ENCODE results near the gene BAIAP3. TPM values are rescaled to one million over a fixed set of nuclear protein-coding genes. Genes with fewer than 3 reads are reported as not detected.

The BAIAP3 gene
- total RNA-seq, 1 donor = 2.3 TPM

GRCh38 chr16:1389762-1390161, 56.3 kb downstream of the BAIAP3 start:
- no peaks in the 10 kb centered on the region for H3K9me3 ChIP-seq (ENCODE audit: low read depth, low read length)
- no peak overlapping the region for H3K4me3 ChIP-seq (ENCODE audit: low read length)
- no peaks in the 10 kb centered on the region for H3K27me3 ChIP-seq (ENCODE audit: insufficient read depth, low read length)
- no peaks in the 10 kb centered on the region for H3K4me1 ChIP-seq (ENCODE audit: insufficient read depth, low read length)

- Histone ChIP-seq H3K4me3 (ENCODE audit: low read length) (no peak overlapping the region), H3K9me3 (ENCODE audit: low read depth, low read length) (no peaks in the 10 kb centered on the region), H3K4me1 (ENCODE audit: insufficient read depth, low read length) (no peaks in the 10 kb centered on the region), H3K27me3 (ENCODE audit: insufficient read depth, low read length) (no peaks in the 10 kb centered on the region)
Measured at GRCh38 chr16:1390239-1390779, 56.9 kb downstream of the BAIAP3 start.

- Histone ChIP-seq H3K9me3 (ENCODE audit: low read depth, low read length) (no peaks in the 10 kb centered on the region), H3K27me3 (ENCODE audit: insufficient read depth, low read length) (no peaks in the 10 kb centered on the region), H3K4me1 (ENCODE audit: insufficient read depth, low read length) (no peaks in the 10 kb centered on the region), H3K4me3 (ENCODE audit: low read length) (no peak overlapping the region)
Measured at GRCh38 chr16:1392826-1393225, 59.4 kb downstream of the BAIAP3 start.

- no peaks in the 10 kb centered on the region for H3K27me3 ChIP-seq (ENCODE audit: insufficient read depth, low read length)
- H3K4me3 ChIP-seq (ENCODE audit: low read length) = no peak overlapping the region
- H3K4me1 ChIP-seq (ENCODE audit: insufficient read depth, low read length) = no peaks in the 10 kb centered on the region
- no peaks in the 10 kb centered on the region for H3K9me3 ChIP-seq (ENCODE audit: low read depth, low read length)
Measured at GRCh38 chr16:1393613-1394176, 60.2 kb downstream of the BAIAP3 start.

GRCh38 chr16:1394367-1394951, 61.0 kb downstream of the BAIAP3 start:
- no peaks in the 10 kb centered on the region for H3K27me3 ChIP-seq (ENCODE audit: insufficient read depth, low read length)
- H3K4me3 ChIP-seq (ENCODE audit: low read length) = no peak overlapping the region
- no peaks in the 10 kb centered on the region for H3K9me3 ChIP-seq (ENCODE audit: low read depth, low read length)
- H3K4me1 ChIP-seq (ENCODE audit: insufficient read depth, low read length) = no peaks in the 10 kb centered on the region

GRCh38 chr16:1395444-1396031, 62.1 kb downstream of the BAIAP3 start:
- Histone ChIP-seq H3K4me1 (ENCODE audit: insufficient read depth, low read length) (no peaks in the 10 kb centered on the region), H3K27me3 (ENCODE audit: insufficient read depth, low read length) (no peaks in the 10 kb centered on the region), H3K4me3 (ENCODE audit: low read length) (no peak overlapping the region), H3K9me3 (ENCODE audit: low read depth, low read length) (no peaks in the 10 kb centered on the region)

DNA sequence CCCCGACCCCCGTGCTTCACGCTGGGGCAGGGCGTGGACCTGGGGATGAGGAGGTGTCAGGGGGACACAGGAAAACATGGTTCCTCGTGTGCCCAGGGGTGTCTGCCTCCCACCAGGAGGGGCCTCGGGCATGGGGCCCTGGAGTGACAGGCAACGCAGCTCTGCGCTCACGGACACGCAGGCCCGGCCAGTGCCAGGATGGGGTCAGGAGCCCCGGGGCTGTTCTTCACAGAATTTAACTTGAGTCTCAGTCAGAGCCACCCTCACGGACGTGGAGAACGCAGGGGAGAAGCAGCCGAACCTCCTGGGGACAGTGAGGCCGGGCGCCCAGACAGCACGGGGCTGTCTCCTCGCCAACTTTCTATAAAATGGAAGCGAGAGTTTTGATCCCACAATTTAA, 64.3 kb downstream of the BAIAP3 start:
- Histone ChIP-seq H3K4me3 (ENCODE audit: low read length) (no peak overlapping the region), H3K27me3 (ENCODE audit: insufficient read depth, low read length) (no peaks in the 10 kb centered on the region), H3K9me3 (ENCODE audit: low read depth, low read length) (no peaks in the 10 kb centered on the region), H3K4me1 (ENCODE audit: insufficient read depth, low read length) (no peaks in the 10 kb centered on the region)

DNA sequence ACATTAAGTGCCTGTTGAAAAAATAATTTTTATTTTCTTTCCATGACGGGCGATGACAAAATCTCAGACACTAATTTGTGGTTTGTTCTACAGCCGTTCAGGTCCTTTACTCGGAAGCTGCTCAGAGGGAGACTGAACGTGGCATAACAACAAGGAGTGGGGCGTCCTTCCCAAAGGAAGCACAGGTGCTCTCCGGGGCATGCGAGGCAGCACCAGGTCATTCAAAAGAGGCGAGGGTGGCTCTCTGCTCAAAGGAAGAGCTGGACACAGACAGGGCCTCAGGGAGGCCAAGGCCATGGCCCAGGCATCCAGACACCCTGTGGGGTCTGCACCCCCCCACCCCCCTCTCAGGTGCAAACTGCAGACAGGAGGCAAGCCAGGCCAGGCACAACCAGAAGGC, 64.9 kb downstream of the BAIAP3 start:
- Histone ChIP-seq H3K4me1 (ENCODE audit: insufficient read depth, low read length) (no peaks in the 10 kb centered on the region), H3K27me3 (ENCODE audit: insufficient read depth, low read length) (no peaks in the 10 kb centered on the region), H3K4me3 (ENCODE audit: low read length) (no peak overlapping the region), H3K9me3 (ENCODE audit: low read depth, low read length) (no peaks in the 10 kb centered on the region)

Other genes starting within 250 kb of the BAIAP3 start
- gene C1QTNF8, start 237.4 kb upstream of the BAIAP3 start, total RNA-seq = not detected
- 0.52 TPM for gene CACNA1H, start 180.5 kb upstream of the BAIAP3 start, total RNA-seq
- gene TPSG1, start 108.4 kb upstream of the BAIAP3 start, total RNA-seq = not detected
- not detected for gene TPSB2, start 103.5 kb upstream of the BAIAP3 start, total RNA-seq
- gene TPSAB1, start 92.9 kb upstream of the BAIAP3 start, total RNA-seq = not detected
- gene TPSD1, start 77.6 kb upstream of the BAIAP3 start, total RNA-seq = not detected
- gene UBE2I, start 24.0 kb upstream of the BAIAP3 start, total RNA-seq = 108 TPM
- gene TSR3, start 18.2 kb downstream of the BAIAP3 start, total RNA-seq = 21.3 TPM
- 29.8 TPM for gene GNPTG, start 18.3 kb downstream of the BAIAP3 start, total RNA-seq
- 18.4 TPM for gene UNKL, start 81.1 kb downstream of the BAIAP3 start, total RNA-seq
- gene UQCC4, start 87.1 kb downstream of the BAIAP3 start, total RNA-seq = 4.3 TPM
- 0.84 TPM for gene PERCC1, start 97.4 kb downstream of the BAIAP3 start, total RNA-seq
- 0.21 TPM for gene CCDC154, start 110.9 kb downstream of the BAIAP3 start, total RNA-seq
- gene CLCN7, start 141.4 kb downstream of the BAIAP3 start, total RNA-seq = 58.2 TPM
- gene PTX4, start 155.3 kb downstream of the BAIAP3 start, total RNA-seq = not detected
- 10.2 TPM for gene TELO2, start 159.7 kb downstream of the BAIAP3 start, total RNA-seq
- gene TMEM204, start 200.0 kb downstream of the BAIAP3 start, total RNA-seq = 12.6 TPM